BLaER1 treated with 17β-estradiol and CSF1 and Interleukin-3, amounts not matched to agents 10 nM and 100 nM (cell line): ENCODE measurements around the gene TGM1.

ENCODE experiments used
- H3K27ac ChIP-seq, 11 experiments: shearing (Covaris generic); formaldehyde crosslinking; 2 replicates each; pipeline ENCODE4 v1.8.1; 2022
- H3K27me3 ChIP-seq, 11 experiments: shearing (Covaris generic); formaldehyde crosslinking; 2 replicates each; pipeline ENCODE4 v1.8.1; 2022
- H3K36me3 ChIP-seq, 11 experiments: shearing (Covaris generic); formaldehyde crosslinking; 2 replicates each; pipeline ENCODE4 v1.8.1; 2022
- H3K4me1 ChIP-seq, 10 experiments: shearing (Covaris generic); formaldehyde crosslinking; 2 replicates each; pipeline ENCODE4 v1.8.1; 2022
- H3K4me2 ChIP-seq, 11 experiments: shearing (Covaris generic); formaldehyde crosslinking; 2 replicates each; pipeline ENCODE4 v1.8.1; 2022
- H3K4me3 ChIP-seq, 10 experiments: shearing (Covaris generic); formaldehyde crosslinking; 2 replicates each; pipeline ENCODE4 v1.8.1; 2022
- H3K9ac ChIP-seq, 11 experiments: shearing (Covaris generic); formaldehyde crosslinking; 2 replicates each; pipeline ENCODE4 v1.8.1; 2022
- H3K9me3 ChIP-seq, 11 experiments: shearing (Covaris generic); formaldehyde crosslinking; replicated peaks in 1 of 11; 2 replicates each; pipeline ENCODE4 v1.8.1; 2022
- H4K20me1 ChIP-seq, 11 experiments: shearing (Covaris generic); formaldehyde crosslinking; 2 replicates each; pipeline ENCODE4 v1.8.1; 2022
- Cebpa-rat ChIP-seq, 11 experiments: shearing (Covaris generic); IDR thresholded peaks; 2 replicates each; pipeline ENCODE4 v1.8.1; 2022

TGM1 gene

GRCh38 chr14:24262821-24263733, at the start of gene TGM1:
Gene TGM1, minus strand, starts transcription at chr14:24263177. Its CDS starts 825 bp downstream, at chr14:24262352.
- peaks cover 0 to 13% (median 0%) of the 10 kb centered on the region in 11 experiments; a peak in 2 of 22 replicates for H4K20me1 ChIP-seq
- 0 out of 22 replicates have a peak within 1 kb of the TSS, but pooled peaks of 2 of the 11 experiments have one; percentile 4 to 9 for H3K9ac ChIP-seq
- TF ChIP-seq Cebpa-rat (IDR thresholded peaks at IDR 0.05): no peak
- H3K4me3 ChIP-seq: no peak within 1 kb of the TSS
- no peaks in the 10 kb centered on the region for H3K27me3 ChIP-seq
- H3K36me3 ChIP-seq: peaks cover 12 to 90% (median 26%) of the 10 kb centered on the region in 11 experiments; a peak in 18 of 22 replicates
- H3K4me1 ChIP-seq: peaks cover 0 to 14% (median 9%) of the 10 kb centered on the region in 10 experiments; a peak in 12 of 20 replicates
- H3K4me2 ChIP-seq: no peak within 1 kb of the TSS
- H3K27ac ChIP-seq: no peak within 1 kb of the TSS
- H3K9me3 ChIP-seq: no peaks in the 10 kb centered on the region

- peak in 10 of 11 experiments; percentile 17 to 92 (median 78); a peak in 18 of 22 replicates for TF ChIP-seq Cebpa-rat (IDR thresholded peaks at IDR 0.05)
- Histone ChIP-seq H3K9ac (peak overlapping the region; percentile 79 to 91 (median 88)), H3K4me3 (peak overlapping the region; percentile 56 to 80 (median 66))
These were observed 49.0 kb upstream of the TGM1 start for GRCh38 chr14:24311837-24312615.

GRCh38 chr14:24310646-24311604, 47.9 kb upstream of the TGM1 start, which contains the start of gene LTB4R:
Gene LTB4R, plus strand, starts transcription at chr14:24311502. Its CDS starts 4,150 bp downstream, at chr14:24315652.
- no peak for TF ChIP-seq Cebpa-rat (IDR thresholded peaks at IDR 0.05)
- Histone ChIP-seq H3K4me1 (peaks cover 74 to 89% (median 83%) of the 10 kb centered on the region in 10 experiments), H3K9me3 (no peaks in the 10 kb centered on the region), H4K20me1 (peaks cover 0 to 41% (median 19%) of the 10 kb centered on the region in 11 experiments; a peak in 13 of 22 replicates), H3K4me2 (peak within 1 kb of the TSS; percentile 85 to 100 (median 97)), H3K36me3 (peaks cover 23 to 62% (median 46%) of the 10 kb centered on the region in 11 experiments), H3K27me3 (no peaks in the 10 kb centered on the region), H3K9ac (peak within 1 kb of the TSS; percentile 79 to 91 (median 88)), H3K4me3 (peak within 1 kb of the TSS; percentile 56 to 80 (median 66)), H3K27ac (peak within 1 kb of the TSS; percentile 81 to 96 (median 92))

More at GRCh38 chr14:24311837-24312615, 49.0 kb upstream of the TGM1 start:
- Histone ChIP-seq H3K36me3 (peaks cover 18 to 62% (median 43%) of the 10 kb centered on the region in 11 experiments), H3K27me3 (no peaks in the 10 kb centered on the region), H4K20me1 (peaks cover 0 to 30% (median 15%) of the 10 kb centered on the region in 11 experiments; a peak in 13 of 22 replicates), H3K4me2 (peak overlapping the region; percentile 85 to 100 (median 97)), H3K9me3 (no peaks in the 10 kb centered on the region), H3K27ac (peak overlapping the region; percentile 81 to 96 (median 92)), H3K4me1 (peaks cover 74 to 99% (median 94%) of the 10 kb centered on the region in 10 experiments)

- Histone ChIP-seq H3K4me1 (peaks cover 72 to 82% (median 77%) of the 10 kb centered on the region in 10 experiments), H3K27me3 (no peaks in the 10 kb centered on the region), H3K4me3 (peak overlapping the region; percentile 56 to 80 (median 66)), H4K20me1 (peaks cover 0 to 47% (median 20%) of the 10 kb centered on the region in 11 experiments; a peak in 13 of 22 replicates), H3K9ac (peak overlapping the region; percentile 79 to 91 (median 88)), H3K27ac (peak overlapping the region; percentile 81 to 96 (median 92); a peak in 20 of 22 replicates), H3K36me3 (peaks cover 26 to 62% (median 46%) of the 10 kb centered on the region in 11 experiments), H3K4me2 (peak overlapping the region; percentile 85 to 100 (median 97)), H3K9me3 (no peaks in the 10 kb centered on the region)
- TF ChIP-seq Cebpa-rat (IDR thresholded peaks at IDR 0.05): no peak
These were observed 47.3 kb upstream of the TGM1 start for GRCh38 chr14:24310265-24310645.

GRCh38 chr14:24309538-24310264, 46.7 kb upstream of the TGM1 start, which contains the start of gene LTB4R2:
Gene LTB4R2, plus strand, starts transcription at chr14:24310140. Its CDS starts 525 bp downstream, at chr14:24310665.
- no peak for TF ChIP-seq Cebpa-rat (IDR thresholded peaks at IDR 0.05)
- Histone ChIP-seq H3K4me3 (peak within 1 kb of the TSS; percentile 56 to 80 (median 66)), H3K9me3 (no peaks in the 10 kb centered on the region), H4K20me1 (peaks cover 0 to 50% (median 24%) of the 10 kb centered on the region in 11 experiments; a peak in 13 of 22 replicates), H3K36me3 (peaks cover 32 to 62% (median 49%) of the 10 kb centered on the region in 11 experiments), H3K27ac (peak within 1 kb of the TSS; percentile 81 to 96 (median 92)), H3K4me2 (peak within 1 kb of the TSS; percentile 85 to 100 (median 97)), H3K4me1 (peaks cover 67 to 77% (median 71%) of the 10 kb centered on the region in 10 experiments), H3K27me3 (no peaks in the 10 kb centered on the region), H3K9ac (peak within 1 kb of the TSS; percentile 79 to 91 (median 88))

- Histone ChIP-seq H4K20me1 (peaks cover 0 to 62% (median 24%) of the 10 kb centered on the region in 11 experiments; a peak in 13 of 22 replicates), H3K27ac (peak overlapping the region in 7 of 11 experiments; percentile 9 to 94 (median 30); a peak in 8 of 22 replicates), H3K9ac (peak overlapping the region in 8 of 11 experiments; percentile 79 to 91 (median 88); a peak in 12 of 22 replicates), H3K9me3 (no peaks in the 10 kb centered on the region), H3K36me3 (peaks cover 43 to 69% (median 58%) of the 10 kb centered on the region in 11 experiments), H3K4me2 (peak overlapping the region; percentile 85 to 100 (median 97); a peak in 21 of 22 replicates), H3K4me1 (peaks cover 55 to 65% (median 60%) of the 10 kb centered on the region in 10 experiments), H3K27me3 (no peaks in the 10 kb centered on the region), H3K4me3 (peak overlapping the region in 3 of 10 experiments; percentile 70 to 80 (median 75); a peak in 5 of 20 replicates)
- no peak for TF ChIP-seq Cebpa-rat (IDR thresholded peaks at IDR 0.05)
These were observed 45.6 kb upstream of the TGM1 start for GRCh38 chr14:24308342-24309124.
